ENCODE data around the gene SYCN.

Gene SYCN

DNA sequence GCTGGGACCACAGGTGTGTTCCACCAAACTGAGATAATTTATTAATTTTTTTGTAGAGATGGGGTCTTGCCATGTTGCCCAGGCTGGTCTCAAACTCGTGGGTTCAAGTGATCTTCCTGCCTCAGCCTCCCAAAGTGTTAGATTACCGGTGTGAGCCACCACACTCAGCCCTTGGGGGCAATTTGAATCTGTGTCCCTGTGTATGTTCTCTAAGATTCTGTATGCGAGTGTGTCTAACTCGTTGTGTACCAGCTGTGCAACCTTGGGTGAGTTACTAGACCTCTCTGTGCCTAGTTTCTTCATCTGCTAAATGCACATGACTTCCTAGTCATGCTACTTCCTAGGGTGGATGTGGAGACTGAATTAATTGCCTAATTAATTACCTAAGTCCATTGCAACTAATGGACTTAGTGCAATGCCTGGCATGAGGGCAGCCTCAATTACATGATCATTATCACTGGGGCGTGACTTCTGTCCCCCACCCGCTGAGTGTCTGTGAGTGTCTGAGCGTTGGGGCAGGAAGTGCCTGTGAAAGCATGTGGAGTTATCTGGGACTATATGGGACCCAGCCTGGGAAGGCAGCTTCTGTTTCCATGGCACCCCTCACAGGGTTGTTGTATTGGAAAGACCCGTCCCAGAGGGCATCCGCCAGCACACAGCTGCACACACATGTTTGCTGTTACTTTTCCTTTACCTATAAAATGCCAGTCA is 9.1 kb downstream of the SYCN start:
- DNase-seq (ENCODE audit: low spot score), result no peak

- DNase-seq (ENCODE audit: low spot score), result no peak
Measured at GRCh38 chr19:39193803-39194202, 10.3 kb downstream of the SYCN start.

DNA sequence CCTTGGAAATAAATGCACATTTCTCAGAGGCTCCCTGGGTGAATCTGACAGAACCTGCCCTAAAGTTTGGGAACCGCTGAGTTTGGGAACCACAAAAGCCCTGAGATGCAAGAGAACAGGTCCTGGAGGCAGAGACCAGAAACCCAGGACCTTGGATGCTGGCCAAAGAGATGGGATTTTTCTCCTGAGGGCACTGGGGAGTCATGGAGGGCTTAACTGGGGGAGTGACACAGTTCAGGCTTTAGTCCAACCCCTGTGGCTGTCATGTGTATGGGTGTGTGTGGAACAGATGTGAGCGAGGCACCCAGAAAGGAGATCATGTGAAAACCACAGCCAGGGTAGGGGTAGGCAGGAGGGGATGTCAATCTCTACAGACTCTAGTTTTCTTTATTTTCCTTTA is 11.2 kb downstream of the SYCN start:
- DNase-seq (ENCODE audit: low spot score), result no peak

DNA sequence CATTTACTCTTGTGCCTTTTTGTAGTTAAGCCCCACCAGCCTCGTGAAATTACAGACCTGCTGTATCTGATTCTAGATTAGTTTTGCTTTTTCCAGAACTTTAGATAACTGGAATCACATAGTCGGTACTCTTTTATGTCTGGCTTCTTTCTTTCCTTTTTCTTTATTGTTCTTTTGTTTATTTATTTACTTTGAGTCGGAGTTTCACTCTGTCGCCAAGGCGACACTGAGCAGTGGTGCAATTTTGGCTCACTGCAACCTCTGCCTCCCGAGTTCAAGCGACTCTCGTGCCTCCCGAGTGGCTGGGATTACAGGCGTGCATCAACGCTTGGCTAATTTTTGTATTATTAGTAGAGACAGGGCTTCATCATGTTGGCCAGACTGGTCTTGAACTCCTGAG is 13.3 kb downstream of the SYCN start:
- DNase-seq (ENCODE audit: low spot score), result no peak

DNA sequence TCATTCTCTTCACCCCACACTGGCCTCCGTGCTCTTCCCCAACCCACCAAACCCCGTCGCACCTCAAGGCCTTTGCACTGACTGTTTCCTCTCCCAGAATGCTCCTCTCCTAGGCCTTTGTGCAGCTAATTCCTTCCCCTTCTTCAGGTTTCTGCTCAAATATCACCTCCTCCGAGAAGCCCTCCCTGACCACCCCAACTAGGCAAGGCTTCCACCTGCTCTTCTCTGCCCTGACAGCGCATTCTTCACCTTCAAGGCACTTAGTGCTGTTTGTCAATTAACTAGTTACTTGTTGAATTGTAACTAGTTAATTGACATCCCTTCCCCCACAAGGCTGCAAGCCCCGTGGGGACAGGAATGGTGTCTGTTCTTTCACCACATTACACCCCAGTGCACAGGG is 15.1 kb downstream of the SYCN start:
- no peak for DNase-seq (ENCODE audit: low spot score)

- DNase-seq (ENCODE audit: low spot score), result no peak
Measured at GRCh38 chr19:39187552-39187943, 16.5 kb downstream of the SYCN start.

DNA sequence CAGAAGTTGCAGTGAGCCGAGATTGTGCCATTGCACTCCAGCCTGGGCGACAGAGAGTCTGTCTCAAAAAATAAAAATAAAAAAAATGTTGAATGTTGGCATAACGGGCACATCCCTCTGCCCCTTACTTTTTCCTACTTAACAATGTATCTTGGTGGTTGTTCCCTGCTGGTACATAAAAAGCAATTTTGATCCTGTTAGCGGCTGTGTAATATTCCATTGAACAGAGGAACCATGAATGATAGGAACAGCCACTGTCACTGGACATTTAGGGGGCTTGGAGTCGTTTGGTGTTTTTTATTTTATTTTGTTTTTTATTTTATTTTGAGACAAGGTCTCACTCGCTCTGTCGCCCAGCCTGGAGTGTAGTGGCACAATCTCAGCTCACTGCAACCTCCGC is 17.7 kb downstream of the SYCN start:
- DNase-seq (ENCODE audit: low spot score), result no peak

- no peak for DNase-seq (ENCODE audit: low spot score)
Measured at GRCh38 chr19:39183104-39183503, 21.0 kb downstream of the SYCN start.

DNA sequence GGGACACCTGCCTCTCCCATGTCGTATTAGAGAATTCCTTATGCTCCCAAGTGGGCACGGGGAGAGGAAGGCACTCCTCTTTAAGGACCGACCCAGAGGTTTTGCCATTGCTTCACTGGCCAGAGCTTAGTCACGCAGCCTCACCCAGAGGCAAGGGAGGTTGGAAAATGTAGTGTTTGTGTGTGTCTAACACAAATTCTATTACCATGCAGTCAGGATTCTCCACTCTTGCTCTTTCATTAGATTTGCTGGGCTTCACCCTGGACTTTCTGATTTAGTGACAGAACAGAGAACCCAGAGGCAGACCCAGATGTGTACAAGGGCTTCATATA is 21.9 kb downstream of the SYCN start:
- DNase-seq (ENCODE audit: low spot score), result no peak

DNA sequence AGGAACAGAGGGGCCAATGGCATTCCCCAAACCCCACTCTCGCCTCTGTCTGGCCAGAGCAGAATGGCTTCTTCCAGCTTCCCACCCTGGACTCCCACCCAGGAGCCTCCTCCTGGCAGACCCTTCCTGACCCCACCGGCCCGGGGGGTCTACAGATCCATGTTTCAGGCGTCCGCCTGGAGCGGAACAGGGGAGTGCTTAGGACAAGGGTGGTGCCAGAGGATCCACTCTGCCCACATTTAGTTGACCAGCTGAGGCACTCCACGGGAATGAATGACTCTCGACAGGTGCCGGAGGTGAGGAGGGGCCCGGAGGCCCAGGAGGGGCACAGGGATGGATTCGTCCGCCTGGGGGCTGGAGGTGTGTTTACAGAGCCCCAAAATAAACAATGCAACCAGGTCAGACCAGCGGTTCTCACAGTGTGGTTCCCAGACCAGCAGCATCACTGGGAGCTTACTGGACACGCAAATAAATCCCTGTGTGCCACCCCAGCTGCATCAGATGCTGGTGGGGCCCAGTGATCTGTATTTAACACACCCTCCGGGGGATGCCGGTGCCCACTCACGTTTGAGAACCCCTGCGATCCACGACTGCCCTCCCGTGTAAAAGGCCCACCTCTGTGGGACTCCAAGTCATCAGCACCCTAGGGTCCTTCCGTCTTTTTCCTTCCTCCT is 22.4 kb downstream of the SYCN start:
- no peak for DNase-seq (ENCODE audit: low spot score)

DNA sequence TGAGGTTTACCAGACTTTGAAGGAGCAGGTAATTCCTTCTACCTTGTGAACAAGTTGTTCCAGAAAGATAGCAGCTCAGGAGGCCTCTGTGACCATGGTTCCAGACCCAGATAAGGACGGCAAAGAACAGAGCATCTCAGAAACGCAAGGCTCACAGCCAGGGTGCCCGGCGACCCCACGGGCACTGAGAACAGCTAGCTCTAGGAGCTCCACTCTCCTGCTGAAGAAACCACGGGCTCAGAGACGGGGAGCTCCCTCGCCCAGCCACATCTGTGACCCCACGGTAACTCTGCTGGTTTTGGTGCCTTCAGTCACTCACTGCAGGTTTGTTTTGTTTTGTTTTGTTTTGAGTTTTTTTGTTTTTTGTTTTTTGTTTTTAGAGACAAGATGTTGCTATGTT is 23.3 kb downstream of the SYCN start:
- DNase-seq (ENCODE audit: low spot score), result no peak

GRCh38 chr19:39179754-39180153 is 24.3 kb downstream of the SYCN start:
- no peak for DNase-seq (ENCODE audit: low spot score)

GRCh38 chr19:39178296-39179006 is 25.6 kb downstream of the SYCN start:
- DNase-seq (ENCODE audit: low spot score), result no peak

DNA sequence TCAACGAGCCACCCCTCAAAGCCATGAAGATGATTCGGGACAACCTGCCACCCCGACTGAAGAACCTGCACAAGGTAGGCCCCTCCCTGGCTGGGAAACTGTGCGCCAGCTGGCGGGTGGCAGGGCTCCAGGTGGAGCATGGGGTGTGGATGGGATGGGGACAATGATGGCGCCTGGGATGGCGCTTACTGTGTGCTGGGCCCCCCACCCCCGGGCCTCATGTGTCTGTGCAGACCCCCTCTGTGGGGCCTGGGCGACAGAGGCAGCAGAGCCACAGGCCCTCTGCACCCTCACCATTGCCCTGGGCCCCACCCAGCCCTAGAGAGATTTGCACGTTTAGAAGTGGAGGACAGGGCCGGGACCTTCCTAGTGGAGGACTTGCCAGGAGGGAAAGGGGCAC is 26.3 kb downstream of the SYCN start:
- no peak for DNase-seq (ENCODE audit: low spot score)

DNA sequence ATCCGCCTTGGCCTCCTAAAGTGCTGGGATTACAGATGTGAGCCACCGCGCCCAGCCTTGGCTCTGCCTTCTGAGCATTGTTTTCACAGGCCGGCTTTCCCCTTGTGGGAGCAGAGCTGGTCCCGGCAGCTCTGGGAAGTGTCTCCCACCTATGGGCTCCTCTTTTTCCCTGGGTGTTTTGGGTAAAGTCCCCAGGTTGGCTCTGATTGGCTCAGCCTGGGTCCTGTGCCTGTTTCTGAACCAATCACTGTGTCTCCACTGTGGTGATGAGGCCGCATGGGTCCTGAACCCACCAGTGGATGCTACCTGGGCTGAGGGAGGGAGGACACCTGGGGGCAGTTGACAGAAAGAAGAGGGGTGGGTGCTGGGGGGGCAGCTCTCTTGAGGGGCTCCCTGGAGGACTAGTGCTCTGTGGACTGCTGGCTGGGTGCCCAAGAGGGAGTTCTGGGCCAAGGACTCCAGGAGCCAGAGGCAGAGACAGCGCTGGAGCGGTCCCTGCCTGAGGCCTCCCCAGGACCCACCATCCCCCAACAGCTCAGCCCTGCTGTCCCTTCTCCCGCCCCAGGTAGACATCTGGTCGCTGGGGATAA is 26.9 kb downstream of the SYCN start:
- no peak for DNase-seq (ENCODE audit: low spot score)

- no peak for DNase-seq (ENCODE audit: low spot score)
Measured at GRCh38 chr19:39175564-39175963, 28.5 kb downstream of the SYCN start.

GRCh38 chr19:39174558-39175544 is 29.2 kb downstream of the SYCN start:
- no peak for DNase-seq (ENCODE audit: low spot score)

DNA sequence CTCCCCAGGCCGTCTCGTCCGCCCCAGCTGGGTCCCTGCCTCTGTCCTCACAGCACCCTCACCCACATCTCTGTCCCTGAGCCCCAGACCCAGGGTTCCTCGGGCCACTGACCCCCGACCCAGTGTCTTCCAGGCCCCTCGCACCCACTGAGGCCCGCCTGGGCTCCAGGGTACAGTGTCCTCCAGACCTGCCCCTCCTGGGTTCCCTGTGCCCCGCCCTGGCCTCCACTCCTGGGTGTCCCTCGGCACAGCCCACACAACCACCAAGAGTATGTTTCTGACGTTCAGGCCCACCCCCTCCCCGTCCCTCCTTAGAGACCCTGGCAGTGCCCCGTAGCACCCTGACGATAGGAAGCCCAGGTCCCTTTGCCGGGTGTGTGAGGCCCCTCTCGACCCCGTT is 29.9 kb downstream of the SYCN start:
- no peak for DNase-seq (ENCODE audit: low spot score)

- no peak for DNase-seq (ENCODE audit: low spot score)
Measured at GRCh38 chr19:39173502-39173991, 30.5 kb downstream of the SYCN start.

DNA sequence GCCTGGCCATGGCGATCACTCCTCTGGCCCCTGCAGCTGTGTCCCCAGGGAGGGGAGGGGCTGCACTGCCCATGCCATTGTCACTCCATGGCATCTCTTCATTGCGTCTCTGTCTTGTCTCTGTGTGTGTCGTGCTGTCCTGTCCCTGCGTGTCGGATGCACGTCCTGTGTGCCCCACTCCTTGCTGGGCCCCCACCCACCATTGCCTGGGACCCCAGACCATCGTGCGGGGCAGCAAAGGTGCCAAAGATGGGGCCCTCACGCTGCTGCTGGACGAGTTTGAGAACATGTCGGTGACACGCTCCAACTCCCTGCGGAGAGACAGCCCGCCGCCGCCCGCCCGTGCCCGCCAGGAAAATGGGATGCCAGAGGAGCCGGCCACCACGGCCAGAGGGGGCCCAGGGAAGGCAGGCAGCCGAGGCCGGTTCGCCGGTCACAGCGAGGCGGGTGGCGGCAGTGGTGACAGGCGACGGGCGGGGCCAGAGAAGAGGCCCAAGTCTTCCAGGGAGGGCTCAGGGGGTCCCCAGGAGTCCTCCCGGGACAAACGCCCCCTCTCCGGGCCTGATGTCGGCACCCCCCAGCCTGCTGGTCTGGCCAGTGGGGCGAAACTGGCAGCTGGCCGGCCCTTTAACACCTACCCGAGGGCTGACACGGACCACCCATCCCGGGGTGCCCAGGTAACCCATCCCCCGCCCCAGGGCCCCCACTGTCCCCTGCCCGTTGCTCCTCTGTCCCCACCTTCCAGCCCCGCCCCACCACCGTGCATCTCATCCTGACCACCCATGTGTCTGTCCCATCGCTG is 31.2 kb downstream of the SYCN start:
- no peak for DNase-seq (ENCODE audit: low spot score)
